DOHH2 (cell line): ENCODE measurements around the gene CCDC91.

ENCODE experiments used
- H3F3A ChIP-seq: fragments of 200-600 bp; sonication (generic), shearing (Covaris generic); 2 replicates; pipeline ENCODE4 v1.6.0; 2016; ENCODE audit warnings: antibody characterized with exemption, mild to moderate bottlenecking; ENCODE audit not compliant: control insufficient read depth, insufficient read depth
- H3K27ac ChIP-seq: fragments of 200-600 bp; sonication (generic); 2 replicates; pipeline ENCODE4 v1.5.1; 2014; ENCODE audit warnings: low read depth, mild to moderate bottlenecking, low read length, moderate library complexity
- H3K27me3 ChIP-seq: fragments of 200-600 bp; sonication (generic); 2 replicates; pipeline ENCODE4 v1.6.1; 2014; ENCODE audit warnings: mild to moderate bottlenecking, low read length, mixed read lengths; ENCODE audit not compliant: control insufficient read depth
- H3K36me3 ChIP-seq: fragments of 200-600 bp; sonication (generic); 2 replicates; pipeline ENCODE4 v1.6.1; 2014; ENCODE audit warnings: mild to moderate bottlenecking, low read length, moderate library complexity, mixed read lengths; ENCODE audit not compliant: control insufficient read depth
- H3K4me1 ChIP-seq: fragments of 200-600 bp; sonication (generic); 2 replicates; pipeline ENCODE4 v1.6.1; 2014; ENCODE audit warnings: mild to moderate bottlenecking, low read length, mixed read lengths; ENCODE audit not compliant: control insufficient read depth
- H3K4me2 ChIP-seq: fragments of 200-600 bp; sonication (generic); 2 replicates; pipeline ENCODE4 v1.6.0; 2014; ENCODE audit warnings: mild to moderate bottlenecking, low read length, moderate library complexity
- H3K4me3 ChIP-seq: fragments of 200-600 bp; sonication (generic); 2 replicates; pipeline ENCODE4 v1.5.1; 2014; ENCODE audit warnings: mild to moderate bottlenecking, low read length, mixed read lengths
- H3K79me2 ChIP-seq: fragments of 200-600 bp; sonication (generic); 2 replicates; pipeline ENCODE4 v1.6.1; 2014; ENCODE audit warnings: mild to moderate bottlenecking, low read length, mixed read lengths; ENCODE audit not compliant: control insufficient read depth
- H3K9me2 ChIP-seq: fragments of 200-600 bp; sonication (generic); replicated peaks from 2 replicates; pipeline ENCODE4 v1.6.1; 2014; ENCODE audit warnings: mild to moderate bottlenecking, low read length, mixed read lengths; ENCODE audit not compliant: control insufficient read depth
- H3K9me3 ChIP-seq: fragments of 200-600 bp; sonication (generic); 2 replicates; pipeline ENCODE4 v1.6.1; 2014; ENCODE audit warnings: antibody characterized with exemption, low read length, mixed read lengths; ENCODE audit not compliant: control insufficient read depth, insufficient read depth
- H4K20me1 ChIP-seq: fragments of 200-600 bp; sonication (generic); 2 replicates; pipeline ENCODE4 v1.6.0; 2014; ENCODE audit warnings: low read depth, mild to moderate bottlenecking, antibody characterized with exemption, low read length, moderate library complexity; ENCODE audit not compliant: control insufficient read depth, insufficient read depth
- CTCF ChIP-seq: fragments of 200-600 bp; sonication (generic); IDR thresholded peaks from one replicate; pipeline ENCODE4 v1.5.1; 2014; ENCODE audit warnings: antibody characterized with exemption, mild to moderate bottlenecking, low read depth, low read length; ENCODE audit not compliant: poor library complexity, severe bottlenecking
- EZH2phosphoT487 ChIP-seq: fragments of 200-600 bp; sonication (generic); IDR thresholded peaks from 2 replicates; pipeline ENCODE4 v1.6.1; 2017; ENCODE audit warnings: borderline replicate concordance, mild to moderate bottlenecking, antibody characterized with exemption, low read length, moderate library complexity, mixed read lengths

The CCDC91 gene

GRCh38 chr12:28409892-28410291 lies 219.6 kb downstream of the CCDC91 start:
- Histone ChIP-seq H3K4me3 (no peak overlapping the region), H3K27ac (no peak overlapping the region)

DNA sequence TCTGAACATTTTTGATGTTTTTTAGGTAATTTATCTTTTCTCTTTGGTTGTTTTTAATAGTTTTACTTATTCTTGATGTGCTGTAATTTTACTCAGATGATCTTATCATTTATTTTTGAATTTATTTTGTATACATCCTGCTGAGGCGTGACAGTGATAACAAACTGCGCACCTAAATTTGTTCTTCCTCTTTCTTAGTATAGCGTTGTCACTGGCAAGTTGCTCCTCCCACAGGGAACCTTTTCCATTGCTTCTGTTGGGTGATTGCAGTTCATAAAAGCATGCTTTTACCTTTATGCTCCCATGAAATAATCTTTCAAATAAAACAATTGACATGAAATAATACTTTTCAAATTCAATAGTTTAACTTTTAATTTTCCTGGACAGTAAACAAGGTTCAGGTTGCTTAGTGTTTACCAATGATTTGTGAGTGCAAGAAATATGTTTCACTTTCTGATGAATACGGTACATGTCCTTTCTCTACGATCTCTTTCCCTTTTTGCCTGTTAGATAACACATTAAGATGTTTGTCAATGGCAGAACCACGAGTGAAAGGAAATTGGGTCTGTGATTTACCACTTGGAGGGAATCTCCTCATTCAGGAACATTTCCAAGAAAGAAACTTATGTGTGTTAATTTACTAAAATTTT lies 223.3 kb downstream of the CCDC91 start:
- Histone ChIP-seq H3K4me2 (peak overlapping the region; percentile 19), H3F3A (no peaks in the 10 kb centered on the region), H3K9me3 (no peaks in the 10 kb centered on the region), H3K27ac (no peak overlapping the region), H3K36me3 (no peaks in the 10 kb centered on the region), H3K79me2 (no peaks in the 10 kb centered on the region), H4K20me1 (no peaks in the 10 kb centered on the region), H3K4me1 (peaks cover 11% of the 10 kb centered on the region), H3K9me2 (no peaks in the 10 kb centered on the region; the same call in 1 of the 2 replicates), H3K27me3 (no peaks in the 10 kb centered on the region), H3K4me3 (no peak overlapping the region)
- TF ChIP-seq EZH2phosphoT487 (no peak), CTCF (no peak)

More at GRCh38 chr12:28409892-28410291, 219.6 kb downstream of the CCDC91 start:
- peaks cover 11% of the 10 kb centered on the region for H3K4me1 ChIP-seq
- no peaks in the 10 kb centered on the region for H3F3A ChIP-seq
- no peaks in the 10 kb centered on the region; the same call in 1 of the 2 replicates for H3K9me2 ChIP-seq
- H3K4me2 ChIP-seq, result no peak overlapping the region
- no peaks in the 10 kb centered on the region for H3K9me3 ChIP-seq
- no peaks in the 10 kb centered on the region for H4K20me1 ChIP-seq
- TF ChIP-seq CTCF, result no peak
- H3K27me3 ChIP-seq, result no peaks in the 10 kb centered on the region
- no peaks in the 10 kb centered on the region for H3K79me2 ChIP-seq
- no peaks in the 10 kb centered on the region for H3K36me3 ChIP-seq

GRCh38 chr12:28415755-28416154 lies 225.5 kb downstream of the CCDC91 start:
- H4K20me1 ChIP-seq, result no peaks in the 10 kb centered on the region
- H3K9me2 ChIP-seq, result no peaks in the 10 kb centered on the region
- no peaks in the 10 kb centered on the region for H3K36me3 ChIP-seq
- no peak overlapping the region for H3K4me2 ChIP-seq
- no peaks in the 10 kb centered on the region for H3K79me2 ChIP-seq
- TF ChIP-seq CTCF (no peak), EZH2phosphoT487 (no peak)
- H3K4me3 ChIP-seq, result no peak overlapping the region
- H3K27ac ChIP-seq, result no peak overlapping the region
- peaks cover 11% of the 10 kb centered on the region for H3K4me1 ChIP-seq
- H3K27me3 ChIP-seq, result no peaks in the 10 kb centered on the region
- no peaks in the 10 kb centered on the region for H3K9me3 ChIP-seq
- H3F3A ChIP-seq, result no peaks in the 10 kb centered on the region
